GM23248 (cell line): ENCODE measurements around the gene TYW5.

Experiments used
- EZH2 ChIP-seq: fragments of 200-600 bp; sonication (generic); IDR thresholded peaks from 2 replicates; pipeline ENCODE4 v1.6.1; 2018; ENCODE audit warnings: antibody characterized with exemption, mild to moderate bottlenecking; ENCODE audit not compliant: insufficient read depth, poor library complexity, severe bottlenecking
- EZH2phosphoT487 ChIP-seq: fragments of 200-600 bp; sonication (generic); IDR thresholded peaks from 2 replicates; pipeline ENCODE4 v1.6.1; 2018; ENCODE audit warnings: antibody characterized with exemption, moderate library complexity, mild to moderate bottlenecking, low read depth; ENCODE audit not compliant: insufficient read depth

DNA sequence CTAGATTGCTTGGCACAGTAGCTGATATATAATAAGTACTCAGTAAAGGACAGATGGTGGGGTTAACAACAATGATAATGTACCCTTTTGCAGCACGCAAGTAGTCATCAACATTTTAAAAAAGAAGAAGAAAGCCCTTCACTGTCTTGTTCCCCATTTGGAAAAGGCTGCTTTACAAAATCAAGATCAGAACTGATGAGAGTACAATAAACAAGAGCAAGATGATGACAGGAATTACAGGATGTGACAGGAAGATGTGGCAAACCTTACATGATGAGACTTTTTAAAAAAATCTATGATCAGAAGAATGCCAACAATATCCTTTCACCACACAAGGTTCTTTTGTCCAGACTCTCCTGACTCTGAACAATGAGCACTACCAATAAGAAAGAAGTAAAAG is 9.1 kb downstream of the TYW5 start:
- TF ChIP-seq EZH2 (no peak), EZH2phosphoT487 (no peak)
